Endothelial cell (in vitro differentiated cells): ENCODE measurements around the gene CD302. TPM values are rescaled to one million over a fixed set of nuclear protein-coding genes. Genes with fewer than 3 reads are reported as not detected.
A peak's percentile ranks its signal among the peaks of the same experiment; 100 is the strongest.

Source experiments
- DNase-seq: peaks from one replicate; pipeline ENCODE4 v3.0.0; 2021; ENCODE audit warnings: low spot score
- H3K27ac Mint-ChIP-seq: one replicate; pipeline ENCODE4 v1.8.0; 2021; ENCODE audit warnings: mixed read lengths, inconsistent platforms; ENCODE audit not compliant: unreplicated experiment
- H3K27me3 Mint-ChIP-seq: one replicate; pipeline ENCODE4 v1.8.0; 2021; ENCODE audit warnings: mild to moderate bottlenecking, moderate library complexity, mixed read lengths, inconsistent platforms; ENCODE audit not compliant: unreplicated experiment
- H3K36me3 Mint-ChIP-seq: one replicate; pipeline ENCODE4 v1.8.0; 2021; ENCODE audit warnings: mild to moderate bottlenecking, low read depth, mixed read lengths, inconsistent platforms; ENCODE audit not compliant: unreplicated experiment
- H3K4me1 Mint-ChIP-seq: one replicate; pipeline ENCODE4 v1.8.0; 2021; ENCODE audit warnings: mild to moderate bottlenecking, mixed read lengths, inconsistent platforms; ENCODE audit not compliant: unreplicated experiment
- H3K4me3 Mint-ChIP-seq: one replicate; pipeline ENCODE4 v1.8.0; 2021; ENCODE audit warnings: mild to moderate bottlenecking, mixed read lengths, inconsistent platforms; ENCODE audit not compliant: unreplicated experiment
- H3K9me3 Mint-ChIP-seq: one replicate; pipeline ENCODE4 v1.8.0; 2021; ENCODE audit warnings: mixed read lengths, inconsistent platforms; ENCODE audit not compliant: unreplicated experiment
- total RNA-seq: library from RNA; stranded (reverse); fragmentation: NEBNext Ultra II Directional; extraction: Animal tissue kit (Norgen Biotek cat#: 25700); gene quantifications from one replicate; pipeline ENCODE4 v1.2.1, GENCODE V29; 2021; ENCODE audit not compliant: unreplicated experiment
- TF ChIP-seq, protein P1 (sequence below): fragments of 200-600 bp; sonication (generic); IDR thresholded peaks from one replicate; pipeline ENCODE4 v1.5.0; 2021; ENCODE audit warnings: antibody characterized with exemption; ENCODE audit not compliant: unreplicated experiment

The CD302 gene
- total RNA-seq, 1 donor from 2014 or later = 5.2 TPM

DNA sequence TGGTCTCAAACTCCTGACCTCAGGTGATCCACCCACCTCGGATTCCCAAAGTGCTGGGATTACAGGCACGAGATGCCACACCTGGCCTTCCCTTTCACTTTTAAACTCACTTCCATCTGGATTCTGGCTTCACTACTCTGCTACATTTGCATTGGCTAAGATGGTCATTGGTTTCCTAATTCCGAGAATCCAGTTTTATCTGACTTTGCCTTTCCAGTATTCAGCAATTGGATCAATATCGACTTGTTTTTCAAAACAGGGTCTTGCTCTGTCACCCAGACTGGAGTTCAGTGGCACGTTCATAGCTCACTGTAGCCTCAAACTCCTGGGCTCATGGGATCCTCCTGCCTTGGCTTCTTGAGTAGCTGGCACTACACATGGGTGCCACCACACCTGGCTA, 4.7 kb upstream of the CD302 start:
- no peak for DNase-seq
- Mint-ChIP-seq H3K9me3 (no peaks in the 10 kb centered on the region), H3K4me1 (peaks cover 2% of the 10 kb centered on the region), H3K27me3 (peaks cover 2% of the 10 kb centered on the region), H3K4me3 (no peak overlapping the region), H3K27ac (no peak overlapping the region), H3K36me3 (no peaks in the 10 kb centered on the region)
- TF ChIP-seq, protein P1, sequence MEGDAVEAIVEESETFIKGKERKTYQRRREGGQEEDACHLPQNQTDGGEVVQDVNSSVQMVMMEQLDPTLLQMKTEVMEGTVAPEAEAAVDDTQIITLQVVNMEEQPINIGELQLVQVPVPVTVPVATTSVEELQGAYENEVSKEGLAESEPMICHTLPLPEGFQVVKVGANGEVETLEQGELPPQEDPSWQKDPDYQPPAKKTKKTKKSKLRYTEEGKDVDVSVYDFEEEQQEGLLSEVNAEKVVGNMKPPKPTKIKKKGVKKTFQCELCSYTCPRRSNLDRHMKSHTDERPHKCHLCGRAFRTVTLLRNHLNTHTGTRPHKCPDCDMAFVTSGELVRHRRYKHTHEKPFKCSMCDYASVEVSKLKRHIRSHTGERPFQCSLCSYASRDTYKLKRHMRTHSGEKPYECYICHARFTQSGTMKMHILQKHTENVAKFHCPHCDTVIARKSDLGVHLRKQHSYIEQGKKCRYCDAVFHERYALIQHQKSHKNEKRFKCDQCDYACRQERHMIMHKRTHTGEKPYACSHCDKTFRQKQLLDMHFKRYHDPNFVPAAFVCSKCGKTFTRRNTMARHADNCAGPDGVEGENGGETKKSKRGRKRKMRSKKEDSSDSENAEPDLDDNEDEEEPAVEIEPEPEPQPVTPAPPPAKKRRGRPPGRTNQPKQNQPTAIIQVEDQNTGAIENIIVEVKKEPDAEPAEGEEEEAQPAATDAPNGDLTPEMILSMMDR = no peak

DNA sequence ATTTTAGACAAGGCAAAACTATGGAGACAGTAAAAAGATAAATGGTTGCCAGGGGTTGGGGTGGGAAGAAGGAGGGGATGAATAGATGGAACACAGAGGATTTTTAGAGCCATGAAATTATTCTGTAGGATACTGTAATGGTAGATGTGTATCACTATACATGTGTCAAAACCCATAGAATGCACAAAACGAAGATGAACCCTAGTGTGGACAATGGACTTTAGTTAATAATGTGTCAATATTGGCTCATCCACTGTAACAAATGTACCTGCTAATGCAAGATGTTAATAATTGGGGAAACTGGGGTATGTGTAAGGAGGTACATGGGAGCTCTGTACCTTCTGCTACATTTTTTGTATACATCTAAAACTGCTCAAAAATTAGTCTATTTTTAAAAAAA, 1.8 kb upstream of the CD302 start:
- peaks cover 9% of the 10 kb centered on the region for H3K27me3 Mint-ChIP-seq
- no peaks in the 10 kb centered on the region for H3K36me3 Mint-ChIP-seq
- no peak for DNase-seq
- peaks cover 18% of the 10 kb centered on the region for H3K4me1 Mint-ChIP-seq
- no peak overlapping the region for H3K27ac Mint-ChIP-seq
- H3K4me3 Mint-ChIP-seq = no peak overlapping the region
- TF ChIP-seq, protein P1 = no peak
- no peaks in the 10 kb centered on the region for H3K9me3 Mint-ChIP-seq

DNA sequence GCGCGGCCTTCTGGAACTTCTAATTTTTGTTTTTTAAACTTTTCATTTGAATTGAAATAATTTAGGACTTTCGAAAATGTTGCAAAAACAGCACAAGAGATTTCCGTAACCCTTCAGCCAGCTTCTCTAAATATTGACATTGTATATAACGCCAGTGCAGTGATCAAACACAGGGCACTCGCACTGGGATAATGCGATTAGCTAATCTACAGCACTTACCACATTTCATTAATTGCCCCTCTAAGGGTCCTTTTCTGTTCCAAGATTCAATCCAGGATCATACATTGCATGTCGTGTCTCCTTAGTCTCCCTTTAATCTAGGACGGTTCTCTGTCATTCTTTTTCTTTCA, 343 bp upstream of the CD302 start:
- H3K4me3 Mint-ChIP-seq = peak overlapping the region; percentile 67
- H3K4me1 Mint-ChIP-seq = peaks cover 21% of the 10 kb centered on the region
- DNase-seq = no peak
- no peaks in the 10 kb centered on the region for H3K9me3 Mint-ChIP-seq
- H3K27ac Mint-ChIP-seq = peak overlapping the region; percentile 6
- TF ChIP-seq, protein P1 = no peak
- peaks cover 9% of the 10 kb centered on the region for H3K27me3 Mint-ChIP-seq
- no peaks in the 10 kb centered on the region for H3K36me3 Mint-ChIP-seq

DNA sequence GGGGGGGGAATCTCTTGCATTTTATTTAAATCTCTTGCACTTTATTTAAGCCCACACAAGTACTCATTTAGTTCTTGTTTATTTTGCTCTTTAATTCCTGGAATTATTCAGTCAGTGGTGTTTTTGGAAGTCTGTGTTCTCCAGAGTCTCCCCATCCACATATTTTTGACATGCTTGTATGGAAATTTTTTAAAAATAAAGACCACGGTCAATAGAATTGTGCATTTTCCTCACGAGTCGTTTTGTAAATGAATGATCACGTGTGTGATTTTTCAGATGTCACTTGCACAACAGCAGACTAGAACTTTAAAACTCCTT, 824 bp downstream of the CD302 start:
- H3K27me3 Mint-ChIP-seq = peaks cover 9% of the 10 kb centered on the region
- H3K4me3 Mint-ChIP-seq = peak overlapping the region; percentile 91
- peak overlapping the region; percentile 48 for H3K27ac Mint-ChIP-seq

DNA sequence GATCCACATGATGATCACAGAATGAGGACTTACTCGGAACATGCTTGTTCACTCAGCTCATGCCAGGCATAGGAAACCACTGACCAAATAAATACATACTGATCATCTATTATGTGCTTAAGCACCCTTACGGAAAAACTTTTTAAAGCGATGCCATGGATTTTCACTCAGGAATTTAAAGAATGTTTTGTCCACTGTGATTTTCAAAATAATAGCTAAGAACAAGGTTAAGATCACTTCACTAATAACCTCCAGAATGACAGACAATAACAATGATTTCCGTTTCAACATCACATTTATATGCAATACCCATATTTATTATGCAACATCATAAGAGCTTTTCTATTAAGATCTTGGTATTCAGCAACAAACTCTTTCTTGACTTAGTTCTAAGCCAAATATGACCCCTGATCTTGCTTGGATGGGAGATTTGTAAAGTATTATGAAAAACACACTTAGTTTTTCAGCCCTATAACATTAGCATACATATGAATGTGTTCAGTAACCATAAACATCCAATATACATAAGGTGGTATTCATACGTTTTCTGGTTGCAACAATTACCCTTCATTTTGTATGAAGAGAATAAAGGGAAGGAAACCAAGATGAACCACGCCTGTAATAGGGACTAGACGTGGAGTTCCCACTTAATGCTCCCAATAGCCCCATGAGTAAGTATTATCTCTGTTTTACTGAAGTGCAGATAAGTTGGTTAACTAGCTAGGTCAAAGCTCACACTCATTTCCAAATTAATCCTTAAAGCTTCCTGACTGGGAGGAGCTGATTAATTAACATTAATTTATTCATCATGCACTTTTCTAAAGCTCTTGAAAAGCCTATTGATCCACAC, 1.9 kb downstream of the CD302 start:
- H3K4me1 Mint-ChIP-seq = peaks cover 25% of the 10 kb centered on the region
- no peaks in the 10 kb centered on the region for H3K36me3 Mint-ChIP-seq
- peaks cover 9% of the 10 kb centered on the region for H3K27me3 Mint-ChIP-seq
- no peak overlapping the region for H3K27ac Mint-ChIP-seq
- H3K4me3 Mint-ChIP-seq = no peak overlapping the region
- no peak for DNase-seq
- H3K9me3 Mint-ChIP-seq = no peaks in the 10 kb centered on the region
- TF ChIP-seq, protein P1 = no peak

More for the DNA sequence above, 824 bp downstream of the CD302 start:
- Mint-ChIP-seq H3K9me3 (no peaks in the 10 kb centered on the region), H3K36me3 (no peaks in the 10 kb centered on the region), H3K4me1 (peaks cover 24% of the 10 kb centered on the region)
- TF ChIP-seq, protein P1 = no peak
- no peak for DNase-seq
